GM12878 (cell line): ENCODE data around the gene HS1BP3. TPM values are rescaled to one million over a fixed set of nuclear protein-coding genes. Genes with fewer than 3 reads are reported as not detected.

ENCODE experiments used
- ATAC-seq: fragments of 200-7000 bp; cut with Tn5 transposase; 3 replicates; pipeline ENCODE4 v1.9.1; 2020; ENCODE audit warnings: mild to moderate bottlenecking, moderate library complexity
- BruUV-seq: library from RNA; stranded (reverse); fragments of 400-500 nt; replicated peaks from 2 replicates; lab custom pipeline; 2021; lab: Mats Ljungman, UMichigan
- CTCF ChIA-PET: fragments of 300-600 bp; sonication (Branson Sonifier 250); formaldehyde crosslinking; extraction: SDS; loops from one replicate; lab custom pipeline; 2021; ENCODE audit warnings: inconsistent platforms; lab: Yijun Ruan, JAX
- POLR2A ChIA-PET: fragments of 350-600 bp; formaldehyde crosslinking; extraction: SDS; loops from one replicate; lab custom pipeline; 2021; ENCODE audit warnings: inconsistent platforms; lab: Charles Lee
- RAD21 ChIA-PET: fragments of 300-600 bp; sonication (Branson Sonifier 250); formaldehyde crosslinking; loops from one replicate; lab custom pipeline; 2023; ENCODE audit warnings: antibody characterized with exemption; ENCODE audit not compliant: unreplicated experiment; lab: Charles Lee
- SMC1A ChIA-PET: fragments of 300-600 bp; sonication (Branson Sonifier 250); formaldehyde crosslinking; loops from one replicate; lab custom pipeline; 2023; ENCODE audit not compliant: unreplicated experiment, uncharacterized antibody; lab: Charles Lee
- DNase-seq: peaks from one replicate; pipeline ENCODE4 v3.0.0-alpha.2; 2011; ENCODE audit warnings: low read depth, low spot score
- FAIRE-seq: peaks from 3 replicates; lab custom pipeline; 2011; peaks lifted over from hg19 to GRCh38; lab: Jason Lieb, UNC
- H2AFZ ChIP-seq: 2 replicates; pipeline ENCODE4 v1.6.0; 2011; ENCODE audit warnings: low read depth, low read length, control low read depth; ENCODE audit not compliant: control insufficient read depth
- H3K27ac ChIP-seq: 2 replicates; pipeline ENCODE4 v1.5.1; 2011; ENCODE audit warnings: control low read depth; ENCODE audit not compliant: control insufficient read depth, insufficient read depth
- H3K27me3 ChIP-seq, 2 experiments: replicated peaks in 1 of 2; 2 replicates each; pipeline versions ENCODE4 v1.6.0 to v1.6.1; 2011; ENCODE audit warnings: low read length in 1 of 2; ENCODE audit not compliant: control insufficient read depth in 2 of 2, insufficient read depth in 2 of 2
- H3K36me3 ChIP-seq, 2 experiments: 2 replicates each; pipeline ENCODE4 v1.5.1; 2011; ENCODE audit warnings: low read length in 1 of 2; ENCODE audit not compliant: control insufficient read depth in 2 of 2, insufficient read depth in 2 of 2
- H3K4me1 ChIP-seq: 2 replicates; pipeline ENCODE4 v1.6.1; 2011; ENCODE audit warnings: mild to moderate bottlenecking, low read length, moderate library complexity, mixed read lengths; ENCODE audit not compliant: control insufficient read depth, insufficient read depth
- H3K4me2 ChIP-seq: 2 replicates; pipeline ENCODE4 v1.6.0; 2011; ENCODE audit warnings: control low read depth; ENCODE audit not compliant: control insufficient read depth, insufficient read depth
- H3K4me3 ChIP-seq: fragments of 200-600 bp; sonication (generic); 2 replicates; pipeline ENCODE4 v1.5.1; 2016
- H3K79me2 ChIP-seq: 2 replicates; pipeline ENCODE4 v1.6.0; 2011; ENCODE audit warnings: low read length; ENCODE audit not compliant: control insufficient read depth, insufficient read depth
- H3K9ac ChIP-seq: 2 replicates; pipeline ENCODE4 v1.8.0; 2011; ENCODE audit warnings: low read length, control low read depth, mixed read lengths; ENCODE audit not compliant: control insufficient read depth, insufficient read depth
- H3K9me3 ChIP-seq: replicated peaks from 3 replicates; pipeline ENCODE4 v1.5.1; 2011; ENCODE audit warnings: mild to moderate bottlenecking, low read length; ENCODE audit not compliant: control insufficient read depth, insufficient read depth
- H4K20me1 ChIP-seq: 2 replicates; pipeline ENCODE4 v1.6.0; 2011; ENCODE audit not compliant: control insufficient read depth, insufficient read depth
- BCL11A ChIP-seq: IDR thresholded peaks from 2 replicates; pipeline ENCODE4 v1.6.1; 2011; ENCODE audit warnings: low read depth, low read length
- CREM ChIP-seq: IDR thresholded peaks from 2 replicates; pipeline ENCODE4 v1.6.1; 2014; ENCODE audit warnings: antibody characterized with exemption, low read depth
- ETV6 ChIP-seq, 2 experiments: fragments of 450-650 bp in 1 of 2; IDR thresholded peaks in 1 of 2; conservative IDR thresholded peaks in 1 of 2; 2 replicates each; pipeline ENCODE4 v1.6.1; 2014; ENCODE audit warnings: antibody characterized with exemption in 1 of 2, borderline replicate concordance in 1 of 2, low read depth in 1 of 2, mild to moderate bottlenecking in 1 of 2, moderate library complexity in 1 of 2
- FOXK2 ChIP-seq: fragments of 450-650 bp; IDR thresholded peaks from 2 replicates; pipeline ENCODE4 v1.6.1; 2017; ENCODE audit warnings: mild to moderate bottlenecking, moderate library complexity
- HDAC6 ChIP-seq: fragments of 200-600 bp; sonication (generic); IDR thresholded peaks from one replicate; pipeline ENCODE4 v1.8.0; 2017; ENCODE audit warnings: antibody characterized with exemption; ENCODE audit not compliant: unreplicated experiment
- HSF1 ChIP-seq: fragments of 150-350 bp; IDR thresholded peaks from 2 replicates; pipeline ENCODE4 v1.6.1; 2014; ENCODE audit warnings: mild to moderate bottlenecking, low read depth, low read length
- KAT2A ChIP-seq: conservative IDR thresholded peaks from 2 replicates; pipeline ENCODE4 v1.6.1; 2011; ENCODE audit warnings: low read depth, low read length; ENCODE audit not compliant: control insufficient read depth
- NRF1 ChIP-seq: conservative IDR thresholded peaks from 2 replicates; pipeline ENCODE4 v1.6.1; 2011; ENCODE audit warnings: mild to moderate bottlenecking, low read depth, low read length, improper control_type of control experiment
- PBX3 ChIP-seq: IDR thresholded peaks from 2 replicates; pipeline ENCODE4 v1.6.1; 2011; ENCODE audit warnings: mild to moderate bottlenecking, low read depth, low read length, moderate library complexity; ENCODE audit not compliant: insufficient replicate concordance
- RAD21 ChIP-seq: IDR thresholded peaks from 2 replicates; pipeline ENCODE4 v1.6.1; 2011; ENCODE audit warnings: mild to moderate bottlenecking, low read depth, low read length, moderate library complexity; ENCODE audit not compliant: insufficient read depth
- SIX5 ChIP-seq: IDR thresholded peaks from 2 replicates; pipeline ENCODE4 v1.6.1; 2011; ENCODE audit warnings: mild to moderate bottlenecking, low read depth, low read length, moderate library complexity; ENCODE audit not compliant: severe bottlenecking
- YBX1 ChIP-seq: fragments of 450-650 bp; IDR thresholded peaks from 2 replicates; pipeline ENCODE4 v1.6.1; 2016; ENCODE audit warnings: antibody characterized with exemption
- ZBTB40 ChIP-seq: fragments of 450-650 bp; IDR thresholded peaks from 2 replicates; pipeline ENCODE4 v1.6.1; 2016; ENCODE audit warnings: mild to moderate bottlenecking, moderate library complexity, borderline replicate concordance
- ZNF274 ChIP-seq: IDR thresholded peaks from one replicate; pipeline ENCODE4 v1.8.0; 2011; ENCODE audit not compliant: insufficient read length, insufficient read depth
- WGBS: methylation state at CpG from one replicate; pipeline ENCODE4 v1.1.6; 2016; ENCODE audit warnings: low lambda C conversion rate; ENCODE audit not compliant: insufficient replicate concordance, insufficient coverage; ENCODE audit errors: missing lambda C conversion rate; 5-methylcytosine and 5-hydroxymethylcytosine counted together
- in situ Hi-C: fragments of 300-500 bp; cut with MboI; formaldehyde crosslinking; loops from 9 replicates; pipeline ENCODE4 v1.14.3; 2018; ENCODE audit warnings: mixed read lengths
- intact Hi-C: fragments of 100-400 bp; cut with micrococcal nuclease; formaldehyde crosslinking; loops from one replicate; pipeline ENCODE4 v1.14.2; 2022; ENCODE audit not compliant: unreplicated experiment
- polyA plus RNA-seq, 11 experiments: library from polyadenylated mRNA; depleted of rRNA in 4 of 11; unstranded in 6 of 11; stranded (reverse) in 5 of 11; fragments of >200 nt; fragmentation: Nextera tagmentation in 4 of 11; fragmentation: Illumina TruSeq in 1 of 11; extraction: Ambion mirVana in 4 of 11; extraction: Trizol in 1 of 11; gene quantifications; 1 replicate in 1 of 11; 2 replicates in 10 of 11; pipeline versions ENCODE4 v1.2.1 to v1.2.3, GENCODE V29; 2011 to 2016; ENCODE audit warnings: inconsistent platforms in 2 of 11, missing spikeins in 2 of 11, low read depth in 1 of 11
- total RNA-seq, 4 experiments: library from RNA; depleted of rRNA in 3 of 4; stranded (reverse); fragments of >200 nt in 3 of 4; fragmentation: Illumina TruSeq in 1 of 4; extraction: Trizol in 1 of 4; gene quantifications; 2 replicates each; pipeline versions ENCODE4 v1.2.1 to v1.2.3, GENCODE V29; 2013 to 2021
- TF ChIP-seq, protein P1 (sequence below): IDR thresholded peaks from 2 replicates; pipeline ENCODE4 v1.6.1; 2011; ENCODE audit warnings: borderline replicate concordance, low read depth, mild to moderate bottlenecking, moderate library complexity, low read length; ENCODE audit not compliant: insufficient read depth, poor library complexity, severe bottlenecking
- TF ChIP-seq, protein P2 (sequence below): IDR thresholded peaks from 2 replicates; pipeline ENCODE4 v1.6.1; 2012; ENCODE audit warnings: low read depth, low read length, improper control_type of control experiment

The HS1BP3 gene
- total and polyA plus RNA-seq, 10 of the 15 experiments (the other 5 are each of a cell fraction or from before 2014, with no cell fraction given) = 0.47 to 7.2 (median 4.6) TPM

- no peaks in the 10 kb centered on the region for H3K79me2 ChIP-seq
- no peak overlapping the region for H2AFZ ChIP-seq
- FAIRE-seq = no peak
- SMC1A ChIA-PET = interaction anchor here (0.9 to 3.1 kb wide), 11 partner anchors 11 to 166 kb away, joined by 3 to 13 read pairs (median 4); partner anchors contain the start of genes HS1BP3 and RHOB
- ATAC-seq = no peak
- no peak for DNase-seq
- in situ Hi-C loops = no loop called here
- 97% methylated on average over 2 of the region's 2 CpGs for WGBS
- H3K27me3 ChIP-seq = no peaks in the 10 kb centered on the region
- CTCF ChIA-PET = interaction anchor here (0.7 to 1.7 kb wide), 10 partner anchors 11 to 199 kb away, joined by 3 to 6 read pairs (median 4); no protein-coding TSS in a partner anchor
- POLR2A ChIA-PET = no interaction called here
- no peaks in the 10 kb centered on the region for H3K4me1 ChIP-seq
- no peaks in the 10 kb centered on the region for H4K20me1 ChIP-seq
- no peak overlapping the region for H3K27ac ChIP-seq
- no peak overlapping the region for H3K4me3 ChIP-seq
- H3K36me3 ChIP-seq = no peaks in the 10 kb centered on the region
- H3K4me2 ChIP-seq = no peak overlapping the region
- RAD21 ChIA-PET = interaction anchor here (0.9 to 1.5 kb wide), 2 partner anchors 57 to 77 kb away, joined by 3 to 4 read pairs; no protein-coding TSS in a partner anchor
- no peak overlapping the region for H3K9ac ChIP-seq
- H3K9me3 ChIP-seq = peaks cover 3% of the 10 kb centered on the region
- BruUV-seq = no TSS peak
- intact Hi-C loops = no loop called here
- TF ChIP-seq YBX1 = no peak
- no peak for TF ChIP-seq HDAC6
- TF ChIP-seq, protein P1, sequence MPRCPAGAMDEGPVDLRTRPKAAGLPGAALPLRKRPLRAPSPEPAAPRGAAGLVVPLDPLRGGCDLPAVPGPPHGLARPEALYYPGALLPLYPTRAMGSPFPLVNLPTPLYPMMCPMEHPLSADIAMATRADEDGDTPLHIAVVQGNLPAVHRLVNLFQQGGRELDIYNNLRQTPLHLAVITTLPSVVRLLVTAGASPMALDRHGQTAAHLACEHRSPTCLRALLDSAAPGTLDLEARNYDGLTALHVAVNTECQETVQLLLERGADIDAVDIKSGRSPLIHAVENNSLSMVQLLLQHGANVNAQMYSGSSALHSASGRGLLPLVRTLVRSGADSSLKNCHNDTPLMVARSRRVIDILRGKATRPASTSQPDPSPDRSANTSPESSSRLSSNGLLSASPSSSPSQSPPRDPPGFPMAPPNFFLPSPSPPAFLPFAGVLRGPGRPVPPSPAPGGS = no peak
- no peak for TF ChIP-seq CREM
- TF ChIP-seq RAD21 = no peak
- no peak for TF ChIP-seq FOXK2
- no peak for TF ChIP-seq ZBTB40
- TF ChIP-seq, protein P2, sequence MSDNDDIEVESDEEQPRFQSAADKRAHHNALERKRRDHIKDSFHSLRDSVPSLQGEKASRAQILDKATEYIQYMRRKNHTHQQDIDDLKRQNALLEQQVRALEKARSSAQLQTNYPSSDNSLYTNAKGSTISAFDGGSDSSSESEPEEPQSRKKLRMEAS = no peak
- no peak for TF ChIP-seq NRF1
- no peak for TF ChIP-seq HSF1
- no peak for TF ChIP-seq ZNF274
- TF ChIP-seq ETV6 (conservative IDR thresholded peaks at IDR 0.05 in 1 of 2, IDR thresholded peaks at IDR 0.05 in 1 of 2; ENCODE audit: borderline replicate concordance in 1 of 2, low read depth in 1 of 2) = no peak
- TF ChIP-seq PBX3 = no peak
- TF ChIP-seq KAT2A = no peak
- TF ChIP-seq SIX5 = no peak
- TF ChIP-seq BCL11A = no peak
Observed at GRCh38 chr2:20602803-20603202, 48.1 kb downstream of the HS1BP3 start.
